Dermis blood vessel endothelial cell (primary cell): ENCODE measurements around the gene GSTO2. TPM values are rescaled to one million over a fixed set of nuclear protein-coding genes. Genes with fewer than 3 reads are reported as not detected.
"Not testable (repeated sequence)": the region's sequence is repeated elsewhere in the genome, so short reads cannot be mapped to it uniquely, and the experiment has no call there.

ENCODE experiments used
- DNase-seq: peaks from one replicate; pipeline ENCODE4 v3.0.0; 2010
- total RNA-seq: library from RNA; depleted of rRNA; stranded (reverse); fragments of >200 nt; gene quantifications from 2 replicates; pipeline ENCODE4 v1.2.3, GENCODE V29; 2014

The GSTO2 gene
- 0.51 and 0.85 TPM in 2 replicates for total RNA-seq

DNA sequence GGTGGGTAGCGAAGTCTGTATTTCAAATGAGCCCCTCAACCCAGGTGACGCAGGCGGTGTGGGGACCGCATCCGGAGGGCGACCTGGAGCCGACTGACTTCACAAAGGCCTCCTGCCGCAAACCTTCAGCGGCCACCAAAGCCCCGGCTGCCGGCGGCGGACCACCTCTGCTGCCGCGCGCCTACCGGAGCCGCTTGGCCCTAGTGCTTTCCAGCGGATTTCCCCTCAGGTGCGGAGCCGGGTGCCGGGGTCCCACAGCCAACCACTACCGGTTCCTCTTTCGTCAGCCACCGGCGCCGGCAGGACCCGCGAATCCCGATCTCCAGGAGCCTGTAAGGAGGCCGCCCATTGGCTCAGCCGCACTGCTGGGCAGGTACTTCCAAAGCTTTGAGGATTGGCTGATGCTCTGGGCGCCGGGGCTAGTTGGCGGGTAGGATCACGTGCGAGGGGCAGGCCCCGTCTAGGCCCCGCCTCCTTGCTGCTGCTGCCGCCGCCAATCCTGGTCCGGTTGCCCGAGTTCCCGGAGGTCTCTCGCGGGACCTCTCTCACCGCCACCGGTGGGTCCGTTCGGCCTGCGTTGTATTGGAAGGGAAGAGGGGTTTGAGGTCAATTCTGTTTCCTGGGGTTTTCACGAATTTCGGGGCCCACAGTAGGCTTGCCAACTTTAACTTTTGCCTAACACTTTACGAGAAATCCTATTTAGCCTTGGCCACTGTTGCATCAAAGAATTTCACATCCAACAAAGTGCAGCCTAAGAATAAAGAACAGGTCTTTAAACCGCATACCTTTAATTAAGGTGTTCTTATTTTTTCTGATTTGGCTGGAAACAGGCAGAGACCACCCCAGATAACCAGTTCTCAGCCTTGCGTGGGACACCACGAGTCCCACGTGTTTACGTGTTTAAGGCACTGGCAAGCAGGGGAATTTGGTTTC lies at the start of gene GSTO2:
TSS of gene GSTO2 (plus strand) at position 472 of the 933 bp plus-strand sequence. CDS start 5,732 bp downstream, outside the sequence.
- peak; percentile 100 for DNase-seq

DNA sequence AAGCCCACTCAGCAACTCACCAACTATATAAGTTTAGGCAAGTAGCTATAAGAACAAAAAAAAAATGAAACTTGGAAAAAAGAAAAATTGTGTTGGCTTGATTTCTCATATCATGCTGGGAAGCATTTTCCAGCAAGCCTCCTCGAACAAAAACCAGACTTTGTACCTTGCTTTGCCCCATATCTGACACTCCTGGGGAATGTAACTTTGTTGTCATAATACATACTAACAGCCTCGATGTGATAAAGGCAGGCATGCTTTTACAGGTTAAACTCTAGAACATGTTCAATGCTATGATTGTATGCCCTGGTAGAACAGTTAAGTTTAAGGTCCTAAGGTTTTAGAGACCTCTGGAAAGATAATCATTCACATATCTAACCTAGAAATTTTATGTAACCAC lies 48.5 kb upstream of the GSTO2 start:
- no peak for DNase-seq

DNA sequence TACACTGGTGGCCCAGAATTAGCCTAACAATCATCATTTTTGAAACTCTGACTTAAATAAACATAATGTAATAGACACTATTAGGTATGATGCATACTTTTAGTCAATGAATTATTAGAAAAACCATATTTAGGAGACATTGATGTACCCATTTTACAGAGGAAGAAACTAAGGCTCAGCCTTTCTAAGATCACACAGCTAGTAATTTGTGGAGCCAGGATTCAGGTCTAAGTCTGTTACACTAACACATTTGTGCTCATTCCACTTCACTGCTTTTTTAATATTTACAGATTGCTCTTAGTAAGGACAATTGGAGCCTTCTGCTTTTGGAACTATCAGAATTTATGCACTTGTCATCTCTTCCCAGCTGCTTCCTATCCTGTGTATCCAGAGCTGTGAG lies 45.7 kb upstream of the GSTO2 start:
- no peak for DNase-seq

DNA sequence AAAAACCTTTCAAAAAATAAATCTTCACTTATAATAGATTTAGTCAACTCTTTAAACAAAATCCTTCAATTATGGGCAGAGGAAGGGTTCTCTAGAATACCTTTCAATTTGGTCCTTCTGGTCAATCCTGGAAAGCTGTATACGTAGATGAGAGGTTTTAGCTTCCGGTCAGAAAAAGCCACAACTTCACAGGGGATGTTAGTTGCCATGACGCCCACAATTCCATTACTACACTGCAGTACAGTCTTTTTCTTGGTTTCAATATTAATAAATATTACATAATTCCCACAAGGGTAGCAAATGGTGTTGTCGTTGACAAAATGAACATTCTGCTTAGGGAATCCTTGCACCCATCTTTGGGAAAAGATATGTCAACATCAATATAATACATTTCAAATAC lies 38.5 kb upstream of the GSTO2 start:
- no peak for DNase-seq

DNA sequence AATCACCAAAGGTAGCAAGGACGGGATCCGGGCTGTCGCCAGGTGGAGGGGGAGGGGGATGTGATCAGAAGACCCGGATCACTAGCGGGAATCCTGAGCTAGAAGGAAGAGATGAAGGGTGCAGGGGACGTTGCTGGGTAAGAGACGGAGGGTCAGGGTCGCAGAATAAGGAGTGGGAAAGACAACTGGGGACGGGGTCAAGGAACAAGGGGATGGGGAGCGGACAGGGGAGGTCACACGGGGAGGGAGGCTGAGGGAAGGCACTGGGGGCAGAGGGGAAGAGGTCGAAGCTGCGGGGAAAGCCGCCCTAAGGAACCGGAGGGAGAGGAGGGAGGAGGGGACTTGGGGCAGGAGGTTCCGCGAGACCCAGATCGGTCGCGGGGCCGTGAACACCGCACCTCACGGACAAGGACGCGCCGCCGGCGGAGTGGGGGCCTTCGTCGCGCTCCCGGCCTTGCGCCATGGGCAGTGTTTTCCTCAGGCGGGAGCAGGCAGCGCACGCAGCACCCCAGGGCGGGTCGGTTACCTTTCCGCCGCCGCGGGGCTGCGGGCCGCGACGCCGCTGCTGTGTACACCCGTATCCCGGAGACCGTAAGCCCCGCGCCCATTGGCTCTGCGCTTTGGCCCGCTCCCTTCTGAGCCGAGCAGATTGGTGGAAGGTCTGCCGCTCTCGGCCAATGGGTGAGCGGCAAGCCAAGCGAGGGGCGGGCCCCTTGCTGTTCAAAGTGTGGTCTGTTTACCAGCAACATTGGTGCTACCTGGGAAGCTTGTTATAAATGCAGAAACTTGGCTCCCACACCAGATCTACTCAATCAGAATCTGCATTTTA lies 37.0 kb upstream of the GSTO2 start, which contains the start of gene CFAP43:
TSS of gene CFAP43 (minus strand) at position 581 of the 829 bp plus-strand sequence. CDS start at position 463, 118 bp downstream.
- peak; percentile 97 for DNase-seq

DNA sequence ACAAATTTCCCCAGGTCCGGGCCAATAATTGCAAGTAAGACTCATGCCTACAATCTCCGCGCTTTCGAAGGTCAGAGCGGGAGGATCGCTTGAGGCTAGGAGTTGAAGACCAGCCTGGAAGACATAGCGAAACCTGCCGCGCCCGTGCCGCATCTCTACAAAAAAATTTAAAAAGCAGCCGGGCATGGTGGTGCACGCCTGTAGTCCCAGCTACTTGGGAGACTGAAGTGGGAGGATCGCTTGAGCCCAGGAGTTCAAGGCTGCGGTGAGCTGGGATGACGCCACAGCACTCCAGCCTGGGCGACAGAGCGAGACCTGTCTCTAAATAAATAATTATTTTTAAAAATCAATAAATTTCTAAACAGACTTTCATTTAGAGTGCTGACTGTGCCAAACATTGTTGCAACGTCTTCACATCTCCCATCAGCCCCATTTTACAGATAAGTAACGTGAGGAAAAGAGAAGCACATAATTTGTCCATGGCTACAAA lies 36.3 kb upstream of the GSTO2 start:
- DNase-seq, result no peak

DNA sequence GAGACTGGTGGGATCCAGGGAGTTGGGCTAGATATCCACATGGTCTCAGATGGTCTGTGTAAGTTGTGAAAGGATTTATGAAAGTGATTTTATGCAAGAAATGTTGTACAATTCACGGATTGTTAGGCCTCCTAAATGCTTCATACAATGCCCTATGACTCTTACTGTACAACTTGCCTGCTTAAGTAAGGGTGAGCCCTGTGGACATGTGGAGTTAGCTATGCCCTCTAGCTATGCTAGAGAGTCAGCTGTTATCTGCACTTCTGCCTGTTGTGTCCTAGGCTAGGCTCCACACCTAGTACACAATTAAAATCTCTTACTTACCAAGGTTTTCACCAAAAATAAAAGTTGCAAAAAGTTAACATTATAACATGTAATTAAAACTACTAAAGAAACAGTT lies 35.2 kb upstream of the GSTO2 start:
- no peak for DNase-seq

DNA sequence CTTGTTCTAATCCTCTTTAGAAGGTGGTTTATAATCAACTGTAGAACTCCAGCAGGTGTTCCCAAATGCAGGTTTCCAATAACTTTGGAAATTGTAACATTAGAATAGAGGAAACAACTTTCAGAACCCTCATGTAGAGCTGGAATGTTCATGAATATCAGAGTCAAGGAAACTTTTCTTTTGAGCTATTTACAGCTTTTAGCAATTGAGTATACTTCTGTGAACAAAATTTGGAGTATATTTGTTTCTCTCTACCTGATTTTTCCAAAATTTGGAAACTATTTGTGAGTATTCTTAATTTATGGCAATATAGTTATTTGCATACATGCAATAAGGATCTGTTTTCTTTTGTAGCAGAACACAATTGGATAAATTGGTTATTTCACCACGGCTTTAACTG lies 34.0 kb upstream of the GSTO2 start:
- no peak for DNase-seq

DNA sequence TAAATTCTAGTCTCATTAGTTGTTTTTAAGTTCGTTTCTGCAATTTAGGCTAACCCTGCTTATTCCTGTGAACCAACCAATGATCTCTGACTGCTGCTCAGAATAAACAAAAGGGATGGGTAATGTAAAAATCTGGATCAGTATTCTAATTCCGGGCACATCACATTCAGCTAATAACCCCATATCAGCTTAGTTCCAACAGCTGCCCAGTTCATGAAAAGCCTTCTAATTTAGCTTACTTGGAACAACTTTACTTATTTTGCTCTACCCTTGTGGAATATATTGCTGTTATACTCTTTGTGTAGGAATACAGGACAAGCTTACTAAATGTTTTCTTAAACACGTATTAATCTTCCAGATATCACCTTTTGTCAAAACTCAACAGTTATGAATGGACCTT lies 33.2 kb upstream of the GSTO2 start:
- DNase-seq, result no peak

DNA sequence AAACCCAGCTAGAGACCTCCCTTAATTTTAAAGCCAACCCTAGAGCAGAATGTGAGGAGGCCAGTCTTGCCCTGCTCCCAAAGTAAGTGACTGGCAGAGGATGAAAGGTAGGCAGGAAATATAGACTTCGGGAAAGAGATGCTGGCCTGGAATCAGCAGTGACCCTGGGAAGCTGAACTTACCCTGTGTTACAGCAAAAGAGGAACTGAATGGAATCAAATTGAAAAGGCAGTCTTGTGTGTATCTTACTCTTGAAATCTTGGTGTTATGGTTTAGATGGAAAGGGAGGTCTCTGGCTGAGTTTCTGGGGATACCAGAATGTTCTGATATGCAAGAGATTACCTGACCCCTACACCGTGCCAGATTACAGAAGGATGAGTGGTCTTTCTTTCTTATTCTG lies 28.9 kb upstream of the GSTO2 start:
- DNase-seq, result no peak

DNA sequence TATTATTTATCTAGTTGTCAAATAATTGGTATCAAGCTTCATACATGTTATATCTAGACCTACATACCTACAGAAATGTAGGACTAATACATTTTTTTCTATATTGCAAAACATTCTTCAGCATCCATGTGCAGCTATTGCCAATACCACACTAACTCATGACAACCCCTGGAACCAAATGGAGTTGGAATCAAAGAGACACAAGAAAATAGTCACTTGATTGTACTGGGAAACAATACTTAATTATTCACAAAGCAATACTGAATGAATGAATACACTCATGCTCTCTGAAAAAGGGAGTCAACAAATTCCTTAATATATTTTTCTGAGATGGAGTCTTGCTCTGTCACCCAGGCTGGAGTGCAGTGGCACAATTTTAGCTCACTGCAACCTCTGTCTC lies 26.4 kb upstream of the GSTO2 start:
- DNase-seq, result no peak

DNA sequence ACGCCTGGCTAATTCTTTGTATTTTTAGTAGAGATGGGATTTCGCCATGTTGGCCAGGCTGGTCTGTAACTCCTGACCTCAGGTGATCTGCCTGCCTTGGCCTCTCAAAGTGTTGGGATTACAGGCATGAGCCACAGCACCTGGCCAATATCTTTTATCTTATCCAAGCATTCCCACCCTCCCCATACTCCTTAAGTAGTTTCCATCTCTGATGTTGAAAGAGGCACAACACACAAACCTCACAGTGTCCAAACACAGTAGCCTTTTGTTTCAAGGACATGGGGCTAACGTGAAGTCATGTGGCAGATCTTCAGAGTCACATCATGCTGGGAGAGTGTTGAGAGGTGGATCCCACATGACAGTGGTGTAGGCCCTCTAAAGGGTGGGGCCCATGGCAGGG lies 26.0 kb upstream of the GSTO2 start:
- not testable (repeated sequence) for DNase-seq

DNA sequence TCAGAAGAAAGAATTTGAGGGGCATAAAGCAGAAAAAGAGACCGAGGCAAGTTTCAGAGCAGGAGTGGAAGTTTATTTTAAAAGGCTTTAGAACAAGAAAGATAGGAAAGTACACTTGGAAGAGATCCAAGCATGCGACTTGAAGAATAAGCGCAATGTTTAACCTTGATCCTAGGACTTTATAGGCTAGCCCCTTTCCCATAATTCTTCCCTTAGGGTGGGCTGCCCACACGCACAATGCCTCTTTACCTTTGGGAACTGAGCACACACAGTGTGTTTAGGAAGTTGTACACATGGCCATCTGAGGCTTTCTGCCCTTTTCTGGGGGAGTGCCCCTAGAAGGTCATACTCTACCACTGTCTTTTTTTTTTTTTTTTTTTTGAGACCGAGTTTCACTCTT lies 25.5 kb upstream of the GSTO2 start:
- no peak for DNase-seq

DNA sequence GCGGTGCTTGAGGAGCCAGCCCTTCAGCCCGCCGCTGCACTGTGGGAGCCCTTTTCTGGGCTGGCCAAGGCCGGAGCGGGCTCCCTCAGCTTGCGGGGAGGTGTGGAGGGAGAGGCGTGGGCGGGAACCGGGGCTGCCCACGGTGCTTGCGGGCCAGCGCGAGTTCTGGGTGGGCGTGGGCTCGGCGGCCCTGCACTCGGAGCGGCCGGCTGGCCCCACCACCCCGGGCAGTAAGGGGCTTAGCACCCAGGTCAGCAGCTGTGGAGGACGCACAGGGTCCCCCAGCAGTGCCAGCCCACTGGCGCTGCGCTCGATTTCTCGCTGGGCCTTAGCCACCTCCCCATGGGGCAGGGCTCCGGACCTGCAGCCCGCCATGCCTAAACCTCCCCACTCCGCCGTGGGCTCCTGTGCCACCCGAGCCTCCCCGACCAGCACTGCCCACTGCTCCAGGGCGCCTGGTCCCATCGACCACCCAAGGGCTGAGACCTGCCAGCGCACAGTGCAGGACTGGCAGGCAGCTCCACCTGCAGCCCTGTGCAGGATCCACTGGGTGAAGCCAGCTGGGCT lies 23.8 kb upstream of the GSTO2 start:
- DNase-seq, result no peak

DNA sequence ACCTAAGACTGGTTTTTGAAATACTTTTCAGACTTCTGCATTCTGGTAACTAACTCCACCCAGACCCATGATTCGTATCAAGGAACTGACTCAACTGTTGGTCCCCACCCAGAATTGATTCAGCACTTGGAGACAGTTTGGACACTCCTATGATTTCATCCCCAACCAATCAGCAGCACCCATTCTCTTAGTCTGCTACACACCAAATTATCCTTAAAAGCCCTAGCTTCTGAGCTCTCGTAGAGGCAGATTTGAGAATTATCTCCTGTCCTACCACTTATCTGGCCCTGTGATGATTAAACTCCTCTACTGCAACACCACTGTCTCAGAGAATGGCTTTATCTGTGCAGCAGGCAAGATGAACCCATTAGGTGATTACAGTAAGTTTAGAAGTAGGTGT lies 22.0 kb upstream of the GSTO2 start:
- no peak for DNase-seq

DNA sequence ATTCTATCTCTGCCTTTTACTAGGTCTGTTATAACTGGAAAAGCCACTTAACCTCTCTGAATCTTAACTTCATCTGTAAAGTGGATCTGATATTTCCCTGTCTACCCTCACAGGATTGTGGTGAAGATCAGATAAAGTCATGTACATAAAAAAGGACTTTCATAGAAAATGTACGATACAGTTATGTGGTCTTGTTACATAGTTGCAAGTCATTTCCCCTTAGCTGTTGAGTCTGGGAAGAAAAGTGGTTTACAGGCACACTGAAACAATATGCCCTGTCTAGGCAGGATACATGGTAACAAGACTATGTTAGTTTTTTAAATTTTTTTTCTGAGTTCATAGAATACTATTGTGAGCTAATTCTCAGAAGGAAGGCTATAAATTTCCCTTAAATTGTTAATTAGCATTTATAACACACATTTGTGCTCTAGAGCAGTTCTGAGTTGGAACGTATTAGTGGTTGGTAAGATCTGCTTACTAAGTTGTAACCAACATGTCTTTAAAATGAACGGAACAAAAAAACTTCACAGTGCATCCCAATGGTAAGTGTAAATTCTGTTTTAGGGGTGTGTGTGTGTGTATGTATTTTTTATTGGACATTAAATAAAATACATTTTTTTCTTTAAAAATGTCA lies 21.4 kb upstream of the GSTO2 start:
- no peak for DNase-seq

DNA sequence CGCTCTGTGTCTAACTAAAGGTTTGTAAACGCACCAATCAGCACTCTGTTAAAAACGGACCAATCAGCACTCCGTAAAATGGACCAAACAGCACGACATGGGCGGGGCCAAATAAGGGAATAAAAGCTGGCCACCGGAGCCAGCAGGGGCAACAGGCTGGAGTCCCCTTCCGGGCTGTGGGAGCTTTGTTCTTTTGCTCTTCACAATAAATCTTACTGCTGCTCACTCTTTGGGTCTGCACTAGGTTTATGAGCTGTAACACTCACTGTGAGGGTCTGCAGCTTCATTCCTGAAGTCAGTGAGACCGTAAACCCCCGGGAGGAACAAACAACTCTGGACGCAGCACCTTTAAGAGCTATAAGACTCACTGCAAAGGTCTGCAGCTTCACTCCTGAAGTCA lies 20.1 kb upstream of the GSTO2 start:
- DNase-seq, result not testable (repeated sequence)

DNA sequence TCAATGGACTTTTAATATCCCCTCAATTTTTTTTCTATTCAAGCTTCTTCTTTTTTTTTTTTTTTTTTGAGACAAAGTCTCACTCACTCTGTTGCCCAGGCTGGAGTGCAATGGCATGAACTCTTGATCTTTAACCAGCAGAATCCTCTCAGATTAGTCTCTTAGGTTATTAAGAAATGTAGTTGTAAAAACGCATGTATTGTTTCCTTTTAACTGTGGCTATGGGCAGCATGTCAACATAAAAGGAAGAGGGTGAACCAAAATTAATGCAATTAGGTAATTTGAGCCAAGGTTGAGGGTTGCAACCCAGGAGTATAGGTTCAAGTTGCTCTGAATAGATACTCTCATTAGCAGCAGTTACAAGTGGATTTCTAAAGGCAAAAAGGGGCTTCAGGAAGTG lies 18.6 kb upstream of the GSTO2 start:
- no peak for DNase-seq

DNA sequence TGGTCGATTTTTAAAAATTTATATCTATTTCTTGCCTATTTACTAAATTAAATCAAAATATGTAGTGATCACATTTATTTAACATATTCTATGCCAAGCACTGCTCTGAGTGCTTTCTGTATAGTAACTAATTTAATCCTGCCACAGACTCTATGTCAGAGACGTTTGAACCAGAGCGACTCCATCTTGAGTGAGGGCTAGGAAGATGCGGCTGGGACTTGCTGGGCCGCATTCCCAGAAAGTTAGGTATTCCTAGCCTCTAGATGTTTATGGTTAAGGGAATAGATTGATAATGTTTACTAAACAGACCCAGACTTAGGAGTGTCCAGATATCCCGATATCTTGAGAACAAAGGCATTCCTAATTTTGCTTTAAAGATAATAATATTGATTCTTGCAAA lies 17.5 kb upstream of the GSTO2 start:
- DNase-seq, result no peak

DNA sequence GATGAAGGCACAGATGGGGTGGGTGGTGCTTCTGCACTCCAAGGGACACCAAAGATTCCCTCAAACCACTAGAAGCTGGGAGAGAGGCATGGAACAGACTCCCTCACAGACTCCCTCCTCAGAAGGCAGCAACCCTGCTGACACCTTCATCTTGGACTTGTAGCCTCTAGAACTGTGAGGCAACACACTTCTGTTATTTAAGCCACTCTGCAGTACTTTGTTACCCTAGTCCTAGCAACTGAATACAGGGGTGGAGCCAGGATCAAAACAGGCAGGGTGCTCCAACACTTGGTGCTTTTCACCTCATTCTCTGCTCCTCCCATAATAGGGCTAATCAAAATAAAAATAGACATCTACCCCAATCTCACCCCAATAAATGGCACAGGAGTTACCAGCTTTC lies 16.6 kb upstream of the GSTO2 start:
- no peak for DNase-seq

DNA sequence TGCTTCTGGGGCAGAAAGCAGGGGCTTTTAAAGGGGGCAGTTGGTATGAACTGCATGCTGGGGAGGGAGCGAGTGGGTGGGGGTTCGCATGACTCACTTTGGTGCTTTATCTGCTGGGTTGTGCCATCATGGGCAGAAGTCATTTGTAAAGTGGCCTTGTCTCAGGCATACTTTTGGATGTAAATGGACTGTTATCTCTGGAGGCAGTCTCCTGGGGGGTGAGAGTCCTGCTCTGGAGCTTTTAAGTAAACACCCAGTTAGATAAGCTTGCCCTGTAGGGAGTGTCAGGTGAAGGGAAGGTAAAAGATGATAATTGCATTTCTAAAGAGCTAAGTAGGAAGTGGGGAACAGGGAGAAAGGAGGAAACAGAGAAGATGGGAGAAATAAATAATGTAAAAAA lies 15.9 kb upstream of the GSTO2 start:
- no peak for DNase-seq

DNA sequence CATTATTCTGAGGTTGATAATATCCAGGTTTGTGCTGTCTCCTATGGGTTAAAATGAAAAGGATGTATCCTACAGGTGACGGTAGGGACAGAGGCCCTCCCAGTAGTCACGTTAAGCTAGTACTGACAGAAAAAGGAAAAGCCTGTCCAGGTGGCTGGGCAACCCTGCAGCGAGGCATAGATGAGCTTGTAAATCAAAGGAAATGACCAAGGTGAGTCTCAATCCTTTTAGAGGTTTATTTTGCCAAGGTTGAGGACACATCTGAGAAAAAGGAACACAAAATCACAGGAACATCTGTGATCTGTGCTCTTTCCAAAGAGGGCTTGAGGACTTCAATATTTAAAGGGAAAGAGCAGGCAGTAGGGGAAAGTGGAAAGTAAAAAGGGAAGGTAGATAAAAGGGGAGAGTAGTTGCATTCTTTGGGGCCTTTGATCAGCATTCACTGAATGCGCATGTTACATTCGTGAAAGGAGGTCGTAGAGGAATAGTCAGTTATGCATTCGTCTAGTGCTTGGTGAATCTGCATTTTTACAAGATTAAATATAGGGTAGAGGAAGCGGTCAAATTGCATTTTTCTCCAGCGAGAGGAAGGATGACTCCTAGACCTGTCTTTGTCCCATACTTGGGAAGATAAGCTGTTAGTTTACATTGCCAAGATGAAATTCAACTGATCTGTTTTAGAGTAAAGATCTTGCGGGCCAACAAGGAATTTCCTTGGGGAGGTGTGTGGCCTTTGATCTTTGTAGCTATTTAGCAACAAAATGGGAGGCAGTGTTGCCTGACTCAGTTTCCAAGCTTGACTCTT lies 15.2 kb upstream of the GSTO2 start:
- no peak for DNase-seq
